ENCODE data around the gene SLC43A2.

GRCh38 chr17:1626333-1626732, 2.3 kb downstream of the SLC43A2 start:
- no peak for TF ChIP-seq GATA2 (IDR thresholded peaks at IDR 0.05; ENCODE audit: low read depth, low read length)
- TF ChIP-seq GATA3 (IDR thresholded peaks at IDR 0.05; ENCODE audit: low read depth, low read length) = no peak
